Fibroblast of lung (primary cell): Measurements from ENCODE around the gene GARIN5B.

Experiments used
- CTCF ChIP-seq, 2 donors: IDR thresholded peaks in 1 of 2; conservative IDR thresholded peaks in 1 of 2; 1 replicate in 1 of 2; 2 replicates in 1 of 2; pipeline ENCODE4 v1.5.1; 2011 to 2012; ENCODE audit warnings: low read length in 2 of 2, control low read depth in 1 of 2, inconsistent platforms in 1 of 2, low read depth in 1 of 2, mild to moderate bottlenecking in 1 of 2
- EZH2 ChIP-seq: IDR thresholded peaks from 2 replicates; pipeline ENCODE4 v1.5.1; 2012; ENCODE audit warnings: low read length, control low read depth, mild to moderate bottlenecking; ENCODE audit errors: missing control alignments

- TF ChIP-seq EZH2 (no peak), CTCF (conservative IDR thresholded peaks at IDR 0.05 in 1 of 2, IDR thresholded peaks at IDR 0.05 in 1 of 2; ENCODE audit: low read depth in 1 of 2, low read length in 2 of 2) (no peak)
These were observed at the start of gene GARIN5B for GRCh38 chr19:55362990-55363716.
